GM19455 (cell line): ENCODE data around the gene NAV3.

ENCODE experiments used
- ATAC-seq: cut with Tn5 transposase; IDR thresholded peaks from one replicate; pipeline ENCODE4 v1.9.1; 2021; ENCODE audit not compliant: unreplicated experiment

The NAV3 gene

GRCh38 chr12:77830583-77831351, at the start of gene NAV3:
TSS of gene NAV3 (plus strand) at chr12:77830894. CDS start at chr12:77831462, 568 bp downstream.
- no peak for ATAC-seq

- no peak for ATAC-seq
Observed at GRCh38 chr12:77782034-77782433, 48.7 kb upstream of the NAV3 start.

- no peak for ATAC-seq
Observed at GRCh38 chr12:77782766-77783165, 47.9 kb upstream of the NAV3 start.

DNA sequence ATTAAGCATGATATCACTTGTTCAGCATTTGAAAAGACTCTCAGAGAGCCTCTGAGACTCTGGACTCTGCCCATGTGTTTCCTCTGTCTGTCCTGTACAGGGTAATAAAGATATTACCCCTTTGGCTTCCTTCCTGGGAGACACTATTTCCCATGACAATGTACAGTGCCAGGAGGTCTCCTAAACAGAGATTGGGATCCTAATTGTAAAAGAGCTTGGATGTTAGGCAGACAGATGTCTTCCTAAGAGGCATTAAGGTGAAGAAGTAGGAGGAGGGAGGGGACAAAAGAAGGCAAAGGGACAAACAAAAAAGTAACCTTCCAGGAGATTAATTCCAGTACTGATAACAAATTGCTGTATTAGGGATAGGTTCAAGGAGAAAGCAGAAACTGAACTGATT, 45.5 kb upstream of the NAV3 start:
- ATAC-seq, result no peak

DNA sequence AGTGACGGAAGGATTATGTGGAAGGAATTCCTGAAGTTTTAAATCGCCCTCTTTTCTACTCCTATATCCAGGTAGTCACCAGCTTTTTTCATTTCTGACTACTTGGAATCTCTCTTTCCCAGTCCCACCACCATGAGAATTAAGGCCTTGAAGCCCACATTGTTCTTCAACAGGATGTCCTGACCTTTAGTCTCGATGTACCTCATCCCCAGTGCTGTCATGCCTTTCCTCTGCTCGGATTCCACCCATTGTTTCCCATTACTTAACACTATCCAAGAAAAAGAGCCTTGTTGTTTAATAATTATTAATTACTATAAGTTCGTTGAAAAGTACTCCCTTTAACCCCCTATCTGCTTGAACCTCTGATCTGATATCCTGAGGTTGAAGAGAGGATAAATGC, 44.0 kb upstream of the NAV3 start:
- ATAC-seq, result no peak

DNA sequence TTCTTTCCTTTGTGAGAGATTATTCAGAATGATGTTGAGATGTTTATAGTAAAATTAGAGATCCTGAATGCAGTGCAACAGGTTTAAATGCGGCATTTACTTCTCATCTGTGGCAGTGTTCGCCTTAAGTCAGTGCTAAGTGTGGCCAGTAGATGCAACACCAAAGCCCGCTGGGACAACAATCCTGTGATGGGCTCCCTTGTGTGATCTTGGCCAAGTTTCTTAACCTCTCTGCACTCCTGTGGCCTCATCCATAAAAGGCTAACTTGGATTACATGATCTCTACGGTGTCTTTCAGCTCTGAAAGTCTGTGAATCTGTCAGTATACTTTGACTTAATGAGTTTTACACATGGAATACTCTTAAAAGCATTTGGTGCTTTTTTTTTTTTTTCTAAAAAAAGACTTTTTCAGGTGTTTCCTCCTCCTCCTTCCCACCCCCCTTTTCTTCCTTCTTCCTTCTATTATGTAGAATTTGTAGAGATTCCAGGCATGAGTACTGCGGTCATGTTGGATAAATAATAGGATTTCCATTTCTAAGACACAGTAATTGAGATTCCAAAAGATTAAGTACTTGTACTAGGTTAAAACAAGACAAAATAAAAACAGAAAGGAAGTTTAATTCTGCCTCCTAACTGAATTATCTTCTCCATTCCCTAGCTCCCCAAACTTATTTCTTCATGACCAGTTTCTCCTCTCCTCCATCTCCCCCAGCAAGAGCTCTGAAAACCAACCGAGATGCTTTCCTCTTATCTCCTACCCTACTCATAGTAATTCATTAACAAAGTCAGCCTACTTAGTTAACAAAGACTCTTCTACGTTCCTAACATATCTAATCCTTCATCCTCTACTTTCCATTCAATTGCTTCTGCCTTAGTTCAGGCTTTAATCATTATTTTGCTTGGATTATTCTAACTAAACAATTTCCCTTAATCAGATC, 42.2 kb upstream of the NAV3 start:
- no peak for ATAC-seq

DNA sequence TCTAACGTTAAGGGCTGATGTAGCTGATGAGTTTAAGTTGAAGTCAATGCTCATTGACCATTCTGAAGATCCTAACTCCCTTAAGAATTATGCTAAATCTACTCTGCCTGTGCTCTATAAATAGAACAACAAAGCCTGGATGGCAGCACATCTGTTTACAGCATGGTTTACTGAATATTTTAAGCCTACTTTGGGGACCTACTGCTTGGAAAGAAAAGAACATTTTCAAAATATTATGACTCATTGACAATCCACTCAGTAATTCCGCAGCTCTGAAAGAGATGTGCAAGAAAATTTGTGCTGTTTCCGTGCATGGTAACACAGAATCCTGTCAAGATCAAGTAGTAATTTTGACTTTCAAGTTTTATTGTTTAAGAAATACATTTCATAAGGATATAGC, 35.0 kb upstream of the NAV3 start:
- no peak for ATAC-seq

DNA sequence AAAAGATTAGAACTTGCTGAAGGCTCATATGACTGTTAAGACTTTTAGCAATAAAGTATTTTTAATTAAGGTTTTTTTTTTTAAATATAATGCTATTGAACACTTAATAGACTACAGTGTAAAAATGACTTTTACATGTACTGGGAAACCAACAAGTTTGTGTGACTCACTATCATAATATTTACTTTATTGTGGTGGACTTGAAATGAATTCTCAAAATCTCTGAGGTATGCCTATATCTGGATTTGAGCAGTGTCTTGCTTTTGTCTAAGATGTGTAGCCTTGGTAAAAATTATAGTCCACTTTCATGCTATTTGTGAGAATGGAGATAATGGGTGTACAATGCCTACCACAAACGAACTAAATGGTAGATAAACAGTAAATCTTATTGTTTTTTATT, 33.9 kb upstream of the NAV3 start:
- no peak for ATAC-seq

GRCh38 chr12:77800501-77800900, 30.2 kb upstream of the NAV3 start:
- no peak for ATAC-seq

DNA sequence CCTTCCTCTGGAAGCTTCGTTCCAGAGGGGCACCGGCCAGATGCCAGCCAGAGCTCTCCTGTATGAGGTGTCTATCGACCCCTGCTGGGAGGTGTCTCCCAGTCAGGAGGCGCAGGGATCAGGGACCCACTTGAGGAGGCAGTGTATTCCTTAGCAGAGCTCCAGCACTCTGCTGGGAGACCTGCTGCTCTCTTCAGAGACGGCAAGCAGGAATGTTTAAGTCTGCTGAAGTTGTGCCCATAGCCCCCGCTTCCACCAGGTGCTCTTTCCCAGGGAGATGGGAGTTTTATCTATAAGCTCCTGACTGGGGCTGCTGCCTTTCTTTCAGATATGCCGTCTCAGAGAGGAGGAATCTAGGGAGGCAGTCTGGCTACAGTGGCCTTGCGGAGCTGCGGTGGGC, 22.2 kb upstream of the NAV3 start:
- ATAC-seq, result no peak

- ATAC-seq, result no peak
Observed at GRCh38 chr12:77813558-77813957, 17.1 kb upstream of the NAV3 start.

GRCh38 chr12:77814386-77814785, 16.3 kb upstream of the NAV3 start:
- ATAC-seq, result no peak

DNA sequence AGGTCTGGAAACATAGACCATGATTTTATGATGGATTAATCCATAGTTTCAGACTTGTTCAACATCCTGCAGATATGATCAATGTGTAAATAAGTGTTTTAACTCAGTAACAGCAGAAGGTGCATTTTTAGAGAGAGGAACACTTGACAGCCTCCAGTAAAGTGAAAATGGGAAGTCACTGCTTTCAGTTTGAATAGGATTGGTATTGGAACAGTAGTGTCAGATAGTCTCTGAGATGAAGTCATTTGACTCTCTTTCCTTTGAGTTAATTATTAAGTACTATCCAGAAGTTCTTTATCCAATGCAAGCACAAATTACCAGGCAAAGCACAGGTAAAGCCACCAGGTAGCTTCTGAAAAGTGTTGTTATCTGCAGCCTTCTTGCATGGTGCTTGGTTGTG, 14.5 kb upstream of the NAV3 start:
- peak; percentile 62 for ATAC-seq

DNA sequence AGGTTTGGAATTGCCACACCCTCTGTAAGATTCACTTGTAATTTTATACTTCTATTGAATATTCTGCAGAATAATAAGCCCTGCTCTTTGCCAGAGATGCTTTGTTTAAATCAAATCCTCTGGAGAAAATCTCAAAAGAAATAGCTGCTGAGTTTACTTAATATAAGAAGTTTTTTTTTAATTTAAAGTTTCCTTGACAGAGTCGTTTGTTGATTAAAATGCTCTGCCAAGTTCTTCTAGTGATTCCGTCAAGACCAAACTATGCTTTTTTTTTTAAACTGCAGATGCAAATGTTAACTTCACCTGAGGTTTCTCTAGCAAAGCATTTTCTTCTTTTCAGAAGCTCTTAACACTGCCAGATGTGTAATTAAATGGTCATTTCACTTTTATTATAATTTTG, 13.4 kb upstream of the NAV3 start:
- no peak for ATAC-seq

DNA sequence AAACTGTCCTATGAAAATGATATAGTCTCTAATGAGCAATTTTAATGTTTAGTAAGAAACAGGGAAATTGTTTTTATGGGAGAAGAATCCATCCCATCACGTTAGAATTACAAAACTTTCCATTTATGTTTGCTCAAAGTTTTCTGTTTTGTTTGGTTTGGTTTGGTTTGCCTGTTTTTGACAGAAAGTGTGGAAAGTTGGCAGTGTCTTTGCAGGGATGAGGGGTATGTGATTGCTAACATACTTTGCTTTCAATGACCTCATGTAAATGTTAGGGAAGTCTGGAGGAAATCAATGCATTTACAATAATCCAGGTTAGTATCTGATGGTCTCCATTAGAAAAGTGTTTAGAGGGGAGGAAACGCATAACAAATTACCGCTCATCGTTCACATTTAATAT, 12.3 kb upstream of the NAV3 start:
- ATAC-seq, result no peak

DNA sequence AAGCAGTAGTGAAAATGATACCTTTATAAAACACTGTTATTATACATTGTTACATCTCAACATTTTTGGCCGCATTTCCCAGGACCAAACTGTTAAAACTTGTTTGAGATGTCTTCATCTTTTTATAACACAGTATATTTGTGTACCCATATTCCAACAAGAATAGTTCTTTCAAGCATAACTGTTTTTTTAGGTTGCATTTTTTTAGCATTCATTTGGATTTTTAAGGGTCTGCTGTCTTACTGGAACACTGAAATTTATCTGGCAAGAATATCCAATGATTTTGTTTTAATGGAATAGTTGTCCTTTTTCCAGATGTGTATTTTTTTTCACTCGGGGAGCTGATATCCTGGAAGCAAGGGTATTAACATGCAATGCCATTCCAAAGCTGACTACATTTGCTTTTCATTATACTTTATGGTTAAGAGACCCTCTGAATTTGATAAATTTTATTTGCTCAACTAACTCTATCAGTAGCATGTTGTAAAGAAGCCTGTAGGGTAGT, 8.9 kb upstream of the NAV3 start:
- ATAC-seq, result no peak

GRCh38 chr12:77833329-77833728, 2.6 kb downstream of the NAV3 start:
- ATAC-seq, result no peak

GRCh38 chr12:77834618-77835017, 3.9 kb downstream of the NAV3 start:
- ATAC-seq, result no peak

DNA sequence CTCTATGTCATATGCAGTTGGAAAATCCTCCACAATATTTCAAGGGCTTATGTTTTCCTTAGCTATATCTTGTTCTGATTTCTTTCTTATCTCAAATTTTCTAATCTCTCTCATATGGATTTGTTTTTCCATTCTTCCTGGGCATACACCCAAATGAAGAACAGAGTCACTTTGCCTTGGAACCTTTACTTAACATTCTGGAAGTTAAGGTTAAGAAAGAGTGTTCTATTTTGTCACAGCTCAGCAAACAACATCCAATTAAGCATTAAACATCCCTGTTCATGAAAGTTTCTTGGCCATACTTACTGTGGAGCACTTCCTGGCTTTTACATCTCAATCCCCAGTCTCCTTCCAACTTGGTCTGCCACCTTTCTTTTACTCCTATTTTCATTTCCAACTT, 5.3 kb downstream of the NAV3 start:
- ATAC-seq, result no peak

- no peak for ATAC-seq
Observed at GRCh38 chr12:77837876-77838291, 7.2 kb downstream of the NAV3 start.

DNA sequence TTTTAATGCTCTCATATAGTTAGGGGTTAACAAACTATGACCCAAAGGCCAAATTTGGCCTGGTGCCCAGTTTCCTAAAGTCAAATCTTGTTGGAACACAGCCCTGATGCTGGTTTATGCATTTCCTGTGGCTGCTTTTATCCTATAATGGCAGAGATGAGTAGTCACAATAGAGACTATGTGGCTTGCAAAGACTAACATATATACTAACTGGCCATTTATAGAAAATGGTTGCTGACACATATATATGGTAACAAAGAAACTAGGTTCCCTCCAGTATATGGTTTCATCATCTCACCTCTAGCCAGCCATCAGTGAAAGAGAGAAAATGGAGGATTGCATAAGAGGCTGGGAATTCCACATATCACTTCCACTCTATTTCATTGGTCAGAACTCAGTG, 10.8 kb downstream of the NAV3 start:
- ATAC-seq, result no peak

DNA sequence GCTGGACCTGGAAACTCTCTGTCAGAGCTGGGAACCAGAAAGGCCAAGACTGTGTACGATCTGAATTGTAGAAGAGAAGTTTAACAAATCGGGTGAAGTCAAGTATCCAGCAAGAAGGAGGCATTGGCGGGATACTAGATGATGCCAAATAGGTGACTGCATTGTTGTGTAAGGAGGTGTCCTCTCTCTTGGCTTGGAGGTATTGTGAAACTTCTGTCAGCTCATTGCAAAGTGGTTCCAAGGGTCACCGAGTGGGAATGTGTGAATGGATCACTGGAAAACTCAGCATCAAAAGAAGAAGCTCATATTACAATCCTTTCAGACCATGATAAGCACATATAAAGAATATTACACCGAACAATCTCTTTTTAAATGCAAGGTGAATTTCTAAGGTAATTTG, 11.7 kb downstream of the NAV3 start:
- no peak for ATAC-seq
